Ramos (cell line): Measurements from ENCODE around the gene TET1.
"Not testable (repeated sequence)": the region's sequence is repeated elsewhere in the genome, so short reads cannot be mapped to it uniquely, and the experiment has no call there.

Source experiments
- in situ Hi-C: fragments of 300-500 bp; cut with MboI; formaldehyde crosslinking; loops from one replicate; pipeline ENCODE4 v1.14.3; 2022; ENCODE audit warnings: low sequenced_read_pairs; ENCODE audit not compliant: unreplicated experiment

Gene TET1

GRCh38 chr10:68696018-68696417 is 135.9 kb downstream of the TET1 start:
- in situ Hi-C loops: no loop called here

GRCh38 chr10:68697106-68697505 is 137.0 kb downstream of the TET1 start:
- in situ Hi-C loops: no loop called here

GRCh38 chr10:68700197-68700596 is 140.1 kb downstream of the TET1 start:
- in situ Hi-C loops: no loop called here

DNA sequence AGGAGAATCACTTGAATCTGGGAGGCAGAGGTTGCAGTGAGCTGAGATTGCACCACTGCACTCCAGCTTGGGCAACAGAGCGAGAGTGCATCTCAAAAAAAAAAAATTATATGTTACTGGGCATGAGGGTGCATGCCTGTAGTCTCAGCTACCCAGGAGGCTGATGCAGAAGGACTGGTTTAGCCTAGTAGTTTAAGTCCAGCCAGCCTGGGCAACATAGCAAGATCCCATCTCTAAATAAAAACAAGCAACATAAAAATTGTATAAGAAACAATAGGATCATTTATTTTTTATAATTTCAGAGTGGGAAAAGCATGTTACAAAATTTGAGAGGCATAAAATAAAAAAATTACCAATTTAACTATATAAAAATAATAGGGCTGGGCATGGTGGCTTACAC is 145.4 kb downstream of the TET1 start:
- in situ Hi-C loops: no loop called here

DNA sequence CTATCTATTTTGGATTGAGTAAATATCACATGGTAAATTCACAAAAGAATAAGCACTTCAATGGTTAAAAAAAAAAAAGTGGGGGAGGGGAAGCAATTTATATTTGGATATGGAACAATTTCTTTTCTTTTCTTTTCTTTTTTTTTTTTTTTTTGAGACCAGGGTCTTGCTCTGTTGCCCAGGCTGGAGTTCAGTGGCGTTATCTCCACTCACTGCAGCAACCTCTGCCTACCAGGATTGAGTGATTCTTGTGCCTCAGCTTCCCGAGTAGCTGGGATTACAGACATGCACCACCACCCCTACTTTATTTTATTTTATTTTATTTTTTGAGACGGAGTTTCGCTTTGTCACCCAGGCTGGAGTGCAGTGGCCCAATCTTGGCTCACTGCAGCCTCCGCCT is 148.8 kb downstream of the TET1 start:
- in situ Hi-C loops: not testable (repeated sequence)

GRCh38 chr10:68713065-68713464 is 152.9 kb downstream of the TET1 start:
- in situ Hi-C loops: not testable (repeated sequence)

GRCh38 chr10:68717435-68717834 is 157.3 kb downstream of the TET1 start:
- in situ Hi-C loops: no loop called here

GRCh38 chr10:68720793-68721672 is 160.9 kb downstream of the TET1 start, which contains the start of gene CCAR1:
Gene CCAR1 (plus strand): TSS chr10:68721239. CDS start chr10:68722505, 1,266 bp downstream.
- in situ Hi-C loops: no loop called here

DNA sequence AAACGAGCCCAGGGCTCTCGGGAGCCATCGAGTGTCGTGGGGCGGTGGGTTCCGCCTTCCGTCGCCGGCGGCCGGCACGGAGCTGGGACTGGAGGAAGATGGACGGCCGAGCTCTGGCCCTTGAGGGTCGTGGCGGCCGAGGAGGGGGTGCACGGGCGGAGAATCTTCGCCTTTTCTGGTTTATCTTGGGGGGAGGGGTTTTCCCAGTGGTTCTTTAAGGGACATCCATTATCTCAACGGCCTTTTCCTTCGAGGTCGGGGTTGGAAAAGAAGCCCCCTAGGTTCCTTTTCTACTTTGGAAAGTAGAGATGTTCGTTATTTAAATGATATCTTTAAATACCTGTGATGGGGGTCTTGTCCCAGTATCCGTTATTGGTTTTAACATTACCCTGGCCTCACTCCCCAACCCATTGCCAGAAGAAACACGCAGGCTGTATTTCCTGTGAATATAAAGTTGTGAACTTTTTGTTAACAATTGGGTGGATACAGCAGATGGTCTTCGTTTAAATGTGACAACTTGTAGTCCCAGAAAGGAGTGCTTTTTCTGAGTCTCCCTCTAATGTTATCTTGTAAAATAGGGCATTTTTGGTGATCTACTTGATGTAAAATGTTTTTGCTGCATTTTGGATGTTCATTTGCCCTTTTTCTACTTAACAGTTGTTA is 161.7 kb downstream of the TET1 start:
- in situ Hi-C loops: no loop called here

DNA sequence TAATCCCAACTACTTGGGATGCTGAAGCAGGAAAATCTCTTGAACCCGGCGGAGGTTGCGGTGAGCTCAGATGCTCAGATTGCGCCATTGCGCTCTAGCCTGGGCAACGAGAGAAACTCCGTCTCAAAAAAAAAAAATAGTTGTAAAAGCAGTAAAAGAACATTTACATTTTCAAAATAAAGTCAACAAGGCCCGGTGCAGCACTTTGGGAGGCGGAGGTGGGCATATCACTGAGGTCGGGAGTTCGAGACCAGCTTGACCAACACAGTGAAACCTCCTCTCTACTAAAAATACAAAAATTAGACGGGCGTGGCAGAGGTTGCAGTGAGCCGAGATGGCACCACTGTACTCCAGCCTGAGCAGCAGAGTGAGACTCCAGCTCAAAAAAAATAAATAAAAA is 164.9 kb downstream of the TET1 start:
- in situ Hi-C loops: no loop called here

DNA sequence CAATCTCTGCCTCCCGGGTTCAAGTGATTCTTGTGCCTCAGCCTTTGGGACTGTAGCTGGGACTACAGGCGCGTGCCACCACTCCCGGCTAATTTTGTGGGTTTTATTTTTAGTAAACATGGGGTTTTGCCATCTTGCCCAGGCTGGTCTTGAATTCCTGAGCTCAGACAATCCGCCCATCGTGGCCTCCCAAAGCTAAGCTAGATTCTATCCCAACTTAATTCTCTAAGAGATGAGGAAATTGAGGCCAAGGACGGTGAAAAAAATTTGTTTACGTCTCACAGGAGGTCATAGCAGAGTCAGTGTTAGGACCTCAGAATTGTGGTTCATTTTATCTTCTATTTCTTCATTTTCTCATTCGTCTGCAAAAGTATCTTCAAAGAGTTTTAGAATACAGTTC is 167.0 kb downstream of the TET1 start:
- in situ Hi-C loops: no loop called here

DNA sequence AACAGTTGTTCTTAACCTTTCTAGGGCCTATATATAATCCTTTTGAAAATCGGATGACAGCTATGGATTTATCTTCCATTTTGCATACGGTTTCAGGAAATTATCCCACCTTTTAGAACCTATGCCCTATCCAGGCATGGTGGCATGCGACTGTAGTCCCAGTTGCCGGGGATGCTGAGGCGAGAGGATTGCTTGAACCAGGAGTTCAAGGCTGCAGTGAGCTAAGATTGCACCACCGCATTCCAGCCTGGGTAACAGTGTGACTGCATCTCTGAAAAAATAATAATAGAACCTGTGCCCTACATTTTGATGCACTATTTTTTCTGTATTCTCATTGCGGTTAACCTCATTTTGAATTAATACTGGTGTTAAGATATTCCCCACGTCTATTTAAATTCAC is 172.5 kb downstream of the TET1 start:
- in situ Hi-C loops: no loop called here

DNA sequence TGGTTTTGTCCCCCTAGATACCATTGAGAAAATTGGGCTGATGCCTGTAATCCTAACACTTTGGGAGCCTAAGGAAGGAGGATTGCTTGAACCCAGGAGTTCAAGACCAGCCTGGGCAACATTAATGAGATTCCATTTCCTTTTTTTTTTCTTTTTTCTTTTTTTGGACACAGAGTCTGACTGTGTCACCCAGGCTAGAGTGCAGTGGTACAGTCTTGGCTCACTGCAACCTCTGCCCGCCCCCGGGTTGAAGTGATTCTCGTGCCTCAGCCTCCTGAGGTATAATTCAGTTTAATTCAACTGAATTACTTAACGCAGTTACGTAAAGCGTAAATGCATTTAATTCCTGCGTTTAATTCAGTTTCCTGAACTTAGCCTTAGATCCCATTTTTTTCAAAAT is 174.2 kb downstream of the TET1 start:
- in situ Hi-C loops: no loop called here

DNA sequence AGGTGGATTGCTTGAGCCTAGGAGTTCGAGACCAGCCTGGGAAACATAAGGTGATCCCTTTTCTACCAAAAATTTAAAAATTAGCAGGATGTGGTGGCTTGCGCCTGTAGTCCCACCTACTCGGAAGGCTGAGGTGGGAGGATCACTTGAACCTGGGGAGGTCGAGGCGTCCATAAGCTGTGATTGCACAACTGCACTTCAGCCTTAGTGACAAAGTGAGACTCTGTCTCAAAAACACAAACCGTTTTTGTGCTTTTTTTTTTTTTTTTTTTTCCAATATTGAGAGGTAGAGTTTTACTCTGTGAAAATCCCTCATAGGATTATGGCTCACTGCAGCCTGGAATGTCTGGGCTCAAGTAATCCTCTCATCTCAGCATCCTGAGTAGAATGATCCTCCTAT is 175.0 kb downstream of the TET1 start:
- in situ Hi-C loops: no loop called here

DNA sequence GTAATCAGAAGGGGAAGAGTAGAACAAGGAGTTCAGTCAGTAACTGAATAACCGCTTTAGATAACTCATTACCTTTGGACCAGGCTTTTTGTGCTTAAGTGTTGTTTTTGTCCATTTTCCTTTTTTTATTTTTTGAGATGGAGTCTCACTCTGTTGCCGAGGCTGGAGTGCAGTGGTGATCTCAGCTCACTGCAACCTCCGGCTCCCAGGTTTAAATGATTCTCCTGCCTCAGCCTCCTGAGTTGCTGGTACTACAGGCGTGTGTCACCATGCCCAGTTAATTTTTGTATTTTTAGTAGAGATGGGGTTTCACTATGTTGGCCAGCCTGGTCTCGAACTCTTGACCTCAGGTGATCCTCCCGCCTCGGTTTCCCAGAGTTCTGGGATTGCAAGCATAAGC is 175.6 kb downstream of the TET1 start:
- in situ Hi-C loops: not testable (repeated sequence)

- in situ Hi-C loops: not testable (repeated sequence)
Observed at GRCh38 chr10:68740676-68741075, 180.5 kb downstream of the TET1 start.

DNA sequence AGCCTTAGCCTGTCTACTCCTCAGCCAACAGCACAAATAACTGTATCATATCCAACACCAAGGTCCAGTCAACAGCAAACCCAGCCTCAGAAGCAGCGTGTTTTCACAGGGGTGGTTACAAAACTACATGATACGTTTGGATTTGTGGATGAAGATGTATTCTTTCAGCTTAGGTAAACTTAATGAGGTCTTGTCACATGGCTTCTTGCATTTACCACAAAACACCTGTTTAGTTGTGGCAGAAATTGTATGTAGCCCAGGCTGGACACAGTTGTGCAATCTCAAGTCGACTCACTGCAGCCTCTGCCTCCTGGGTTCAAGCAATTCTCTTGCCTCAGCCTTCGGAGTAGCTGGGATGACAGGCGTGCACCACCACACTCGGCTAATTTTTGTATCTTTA is 182.3 kb downstream of the TET1 start:
- in situ Hi-C loops: no loop called here
